ENCODE measurements around the gene BAHD1.
"Not testable (repeated sequence)": the region's sequence is repeated elsewhere in the genome, so short reads cannot be mapped to it uniquely, and the experiment has no call there.

BAHD1 gene

GRCh38 chr15:40445421-40445922, 4.7 kb downstream of the BAHD1 start:
- Histone ChIP-seq H3K27ac (ENCODE audit: insufficient read depth, low read length, poor library complexity, severe bottlenecking) (no peak overlapping the region), H3K27me3 (replicated peaks; ENCODE audit: control insufficient read depth, insufficient read depth, low read length, poor library complexity, severe bottlenecking) (no peaks in the 10 kb centered on the region)
- no peak for DNase-seq

GRCh38 chr15:40446144-40446543, 5.4 kb downstream of the BAHD1 start:
- H3K4me1 ChIP-seq (ENCODE audit: control insufficient read depth, insufficient read depth, low read length, poor library complexity, severe bottlenecking), result peaks cover 16% of the 10 kb centered on the region
- no peaks in the 10 kb centered on the region for H3K9me3 ChIP-seq (ENCODE audit: control insufficient read depth, low read length)
- H3K27ac ChIP-seq (ENCODE audit: insufficient read depth, low read length, poor library complexity, severe bottlenecking), result no peak overlapping the region
- H3K27me3 ChIP-seq (replicated peaks; ENCODE audit: control insufficient read depth, insufficient read depth, low read length, poor library complexity, severe bottlenecking), result no peaks in the 10 kb centered on the region
- no peak overlapping the region for H3K4me3 ChIP-seq (ENCODE audit: insufficient read depth, low read depth, low read length, poor library complexity, severe bottlenecking)
- no peak for DNase-seq
- no peaks in the 10 kb centered on the region for H3K36me3 ChIP-seq (ENCODE audit: control insufficient read depth, insufficient read depth, low read length)

More at GRCh38 chr15:40445421-40445922, 4.7 kb downstream of the BAHD1 start:
- Histone ChIP-seq H3K4me3 (ENCODE audit: insufficient read depth, low read depth, low read length, poor library complexity, severe bottlenecking) (no peak overlapping the region), H3K36me3 (ENCODE audit: control insufficient read depth, insufficient read depth, low read length) (no peaks in the 10 kb centered on the region), H3K4me1 (ENCODE audit: control insufficient read depth, insufficient read depth, low read length, poor library complexity, severe bottlenecking) (peaks cover 15% of the 10 kb centered on the region), H3K9me3 (ENCODE audit: control insufficient read depth, low read length) (no peaks in the 10 kb centered on the region)

- H3K27me3 ChIP-seq (replicated peaks; ENCODE audit: control insufficient read depth, insufficient read depth, low read length, poor library complexity, severe bottlenecking), result no peaks in the 10 kb centered on the region
- H3K9me3 ChIP-seq (ENCODE audit: control insufficient read depth, low read length), result no peaks in the 10 kb centered on the region
- DNase-seq, result no peak
- H3K36me3 ChIP-seq (ENCODE audit: control insufficient read depth, insufficient read depth, low read length), result no peaks in the 10 kb centered on the region
- H3K4me3 ChIP-seq (ENCODE audit: insufficient read depth, low read depth, low read length, poor library complexity, severe bottlenecking), result no peak overlapping the region
- peaks cover 27% of the 10 kb centered on the region for H3K4me1 ChIP-seq (ENCODE audit: control insufficient read depth, insufficient read depth, low read length, poor library complexity, severe bottlenecking)
- no peak overlapping the region for H3K27ac ChIP-seq (ENCODE audit: insufficient read depth, low read length, poor library complexity, severe bottlenecking)
Measured at GRCh38 chr15:40448354-40448753, 7.6 kb downstream of the BAHD1 start.

GRCh38 chr15:40449275-40449674, 8.5 kb downstream of the BAHD1 start:
- Histone ChIP-seq H3K9me3 (ENCODE audit: control insufficient read depth, low read length) (no peaks in the 10 kb centered on the region), H3K36me3 (ENCODE audit: control insufficient read depth, insufficient read depth, low read length) (no peaks in the 10 kb centered on the region), H3K27me3 (replicated peaks; ENCODE audit: control insufficient read depth, insufficient read depth, low read length, poor library complexity, severe bottlenecking) (no peaks in the 10 kb centered on the region), H3K4me1 (ENCODE audit: control insufficient read depth, insufficient read depth, low read length, poor library complexity, severe bottlenecking) (peaks cover 29% of the 10 kb centered on the region), H3K27ac (ENCODE audit: insufficient read depth, low read length, poor library complexity, severe bottlenecking) (no peak overlapping the region), H3K4me3 (ENCODE audit: insufficient read depth, low read depth, low read length, poor library complexity, severe bottlenecking) (no peak overlapping the region)
- DNase-seq, result no peak

GRCh38 chr15:40450047-40450446, 9.3 kb downstream of the BAHD1 start:
- peaks cover 36% of the 10 kb centered on the region for H3K4me1 ChIP-seq (ENCODE audit: control insufficient read depth, insufficient read depth, low read length, poor library complexity, severe bottlenecking)
- H3K27me3 ChIP-seq (replicated peaks; ENCODE audit: control insufficient read depth, insufficient read depth, low read length, poor library complexity, severe bottlenecking), result no peaks in the 10 kb centered on the region
- H3K9me3 ChIP-seq (ENCODE audit: control insufficient read depth, low read length), result no peaks in the 10 kb centered on the region
- H3K36me3 ChIP-seq (ENCODE audit: control insufficient read depth, insufficient read depth, low read length), result no peaks in the 10 kb centered on the region
- H3K4me3 ChIP-seq (ENCODE audit: insufficient read depth, low read depth, low read length, poor library complexity, severe bottlenecking), result no peak overlapping the region
- no peak for DNase-seq
- H3K27ac ChIP-seq (ENCODE audit: insufficient read depth, low read length, poor library complexity, severe bottlenecking), result no peak overlapping the region

GRCh38 chr15:40451527-40452158, 10.9 kb downstream of the BAHD1 start:
- DNase-seq, result no peak
- Histone ChIP-seq H3K27me3 (replicated peaks; ENCODE audit: control insufficient read depth, insufficient read depth, low read length, poor library complexity, severe bottlenecking) (no peaks in the 10 kb centered on the region), H3K9me3 (ENCODE audit: control insufficient read depth, low read length) (no peaks in the 10 kb centered on the region), H3K4me1 (ENCODE audit: control insufficient read depth, insufficient read depth, low read length, poor library complexity, severe bottlenecking) (peaks cover 52% of the 10 kb centered on the region), H3K27ac (ENCODE audit: insufficient read depth, low read length, poor library complexity, severe bottlenecking) (peak overlapping the region; percentile 20), H3K36me3 (ENCODE audit: control insufficient read depth, insufficient read depth, low read length) (no peaks in the 10 kb centered on the region), H3K4me3 (ENCODE audit: insufficient read depth, low read depth, low read length, poor library complexity, severe bottlenecking) (no peak overlapping the region)

- Histone ChIP-seq H3K4me1 (ENCODE audit: control insufficient read depth, insufficient read depth, low read length, poor library complexity, severe bottlenecking) (peaks cover 56% of the 10 kb centered on the region), H3K36me3 (ENCODE audit: control insufficient read depth, insufficient read depth, low read length) (no peaks in the 10 kb centered on the region), H3K4me3 (ENCODE audit: insufficient read depth, low read depth, low read length, poor library complexity, severe bottlenecking) (peak overlapping the region; percentile 5), H3K27me3 (replicated peaks; ENCODE audit: control insufficient read depth, insufficient read depth, low read length, poor library complexity, severe bottlenecking) (no peaks in the 10 kb centered on the region), H3K9me3 (ENCODE audit: control insufficient read depth, low read length) (no peaks in the 10 kb centered on the region), H3K27ac (ENCODE audit: insufficient read depth, low read length, poor library complexity, severe bottlenecking) (peak overlapping the region; percentile 41)
- no peak for DNase-seq
Measured at GRCh38 chr15:40452296-40453090, 11.7 kb downstream of the BAHD1 start.

GRCh38 chr15:40453941-40454340, 13.2 kb downstream of the BAHD1 start:
- H3K9me3 ChIP-seq (ENCODE audit: control insufficient read depth, low read length); DNase-seq; H3K27me3 ChIP-seq (replicated peaks; ENCODE audit: control insufficient read depth, insufficient read depth, low read length, poor library complexity, severe bottlenecking); H3K36me3 ChIP-seq (ENCODE audit: control insufficient read depth, insufficient read depth, low read length): not testable (repeated sequence)
- Histone ChIP-seq H3K27ac (ENCODE audit: insufficient read depth, low read length, poor library complexity, severe bottlenecking) (peak overlapping the region; percentile 41), H3K4me3 (ENCODE audit: insufficient read depth, low read depth, low read length, poor library complexity, severe bottlenecking) (peak overlapping the region; percentile 45), H3K4me1 (ENCODE audit: control insufficient read depth, insufficient read depth, low read length, poor library complexity, severe bottlenecking) (peaks cover 56% of the 10 kb centered on the region)

- no peak for DNase-seq
- H3K9me3 ChIP-seq (ENCODE audit: control insufficient read depth, low read length), result no peaks in the 10 kb centered on the region
- H3K27ac ChIP-seq (ENCODE audit: insufficient read depth, low read length, poor library complexity, severe bottlenecking), result no peak overlapping the region
- H3K27me3 ChIP-seq (replicated peaks; ENCODE audit: control insufficient read depth, insufficient read depth, low read length, poor library complexity, severe bottlenecking), result no peaks in the 10 kb centered on the region
- peaks cover 56% of the 10 kb centered on the region for H3K4me1 ChIP-seq (ENCODE audit: control insufficient read depth, insufficient read depth, low read length, poor library complexity, severe bottlenecking)
- no peak overlapping the region for H3K4me3 ChIP-seq (ENCODE audit: insufficient read depth, low read depth, low read length, poor library complexity, severe bottlenecking)
- peaks cover 16% of the 10 kb centered on the region for H3K36me3 ChIP-seq (ENCODE audit: control insufficient read depth, insufficient read depth, low read length)
Measured at GRCh38 chr15:40454904-40455391, 14.2 kb downstream of the BAHD1 start.

- DNase-seq, result no peak
- Histone ChIP-seq H3K4me3 (ENCODE audit: insufficient read depth, low read depth, low read length, poor library complexity, severe bottlenecking) (no peak overlapping the region), H3K36me3 (ENCODE audit: control insufficient read depth, insufficient read depth, low read length) (peaks cover 22% of the 10 kb centered on the region), H3K27ac (ENCODE audit: insufficient read depth, low read length, poor library complexity, severe bottlenecking) (no peak overlapping the region), H3K27me3 (replicated peaks; ENCODE audit: control insufficient read depth, insufficient read depth, low read length, poor library complexity, severe bottlenecking) (no peaks in the 10 kb centered on the region), H3K4me1 (ENCODE audit: control insufficient read depth, insufficient read depth, low read length, poor library complexity, severe bottlenecking) (peaks cover 54% of the 10 kb centered on the region), H3K9me3 (ENCODE audit: control insufficient read depth, low read length) (no peaks in the 10 kb centered on the region)
Measured at GRCh38 chr15:40456299-40456712, 15.6 kb downstream of the BAHD1 start.

Data from effector memory CD4-positive, alpha-beta T cell (primary cell).